Upper lobe of left lung (tissue), 6 donors: ENCODE measurements around the gene PRKD2. TPM values are rescaled to one million over a fixed set of nuclear protein-coding genes. Genes with fewer than 3 reads are reported as not detected.
A peak's percentile ranks its signal among the peaks of the same experiment; 100 is the strongest.

ENCODE experiments used
- ATAC-seq, 2 donors: fragments of 200-7000 bp; cut with Tn5 transposase; one replicate each; pipeline ENCODE4 v1.9.1; 2022; ENCODE audit warnings: mild to moderate bottlenecking in 2 of 2, moderate library complexity in 2 of 2; ENCODE audit not compliant: low FRiP score in 2 of 2
- DNase-seq, 2 donors: peaks; one replicate each; pipeline ENCODE4 v3.0.0-alpha.2; 2019 to 2020
- H3K27ac ChIP-seq, 4 donors: fragments of 200-600 bp; sonication (generic); one replicate each; pipeline ENCODE4 v1.5.1; 2016 to 2019
- H3K27me3 ChIP-seq, 4 donors: fragments of 200-600 bp; sonication (generic); one replicate each; pipeline ENCODE4 v1.5.1; 2017 to 2019
- H3K36me3 ChIP-seq, 4 donors: fragments of 200-600 bp; sonication (generic); one replicate each; pipeline ENCODE4 v1.5.1; 2016 to 2019
- H3K4me1 ChIP-seq, 4 donors: fragments of 200-600 bp; sonication (generic); one replicate each; pipeline ENCODE4 v1.5.1; 2018 to 2019
- H3K4me3 ChIP-seq, 4 donors: fragments of 200-600 bp; sonication (generic); one replicate each; pipeline ENCODE4 v1.5.1; 2017 to 2019; ENCODE audit warnings: mild to moderate bottlenecking in 2 of 4, moderate library complexity in 1 of 4
- H3K9me3 ChIP-seq, 4 donors: fragments of 200-600 bp; sonication (generic); one replicate each; pipeline ENCODE4 v1.5.1; 2018 to 2019
- EP300 ChIP-seq, 4 donors: sonication (generic); formaldehyde crosslinking; IDR thresholded peaks; one replicate each; pipeline ENCODE4 v1.5.1; 2017; ENCODE audit warnings: antibody characterized with exemption in 4 of 4, control low read depth in 2 of 4
- POLR2A ChIP-seq, 4 donors: fragments of 450-650 bp; IDR thresholded peaks; one replicate each; pipeline ENCODE4 v1.5.1; 2016 to 2017; ENCODE audit warnings: antibody characterized with exemption in 4 of 4, mild to moderate bottlenecking in 2 of 4
- POLR2AphosphoS5 ChIP-seq, 2 donors: sonication (generic); formaldehyde crosslinking; IDR thresholded peaks; one replicate each; pipeline ENCODE4 v1.5.1; 2017; ENCODE audit warnings: antibody characterized with exemption in 2 of 2
- WGBS, 2 donors: methylation state at CpG; one replicate each; pipeline ENCODE4 v1.1.5; 2017 to 2018; 5-methylcytosine and 5-hydroxymethylcytosine counted together
- total RNA-seq, 6 donors: library from RNA; depleted of rRNA in 4 of 6; stranded (reverse); fragments of >200 nt in 4 of 6; gene quantifications; one replicate each; pipeline versions ENCODE4 v1.1.0 to v1.2.1, GENCODE V29; 2016 to 2021
- TF ChIP-seq, protein P1 (sequence below), 6 experiments: fragments of 450-650 bp in 4 of 6; fragments of 200-600 bp in 2 of 6; sonication (generic) in 2 of 6; IDR thresholded peaks; one replicate each; pipeline ENCODE4 v1.5.1; 2016 to 2019; ENCODE audit warnings: antibody characterized with exemption in 6 of 6
- donor health status: DM: no; HTN: no; CAD: no; lungs with moderate emphysema.
- donor health status: DM: no; HTN: yes; CAD: no; lungs with severe emphysema.

The PRKD2 gene
- total RNA-seq, 6 donors from 2014 or later: 25.2 to 65.4 (median 50.3) TPM

- peaks cover 0 to 13% (median 6%) of the 10 kb centered on the region in 4 donors for H3K36me3 ChIP-seq
- H3K9me3 ChIP-seq: no peaks in the 10 kb centered on the region
- no peaks in the 10 kb centered on the region for H3K27me3 ChIP-seq
- no peak for ATAC-seq
- WGBS, 2 donors: 90 to 92% methylated on average over 5 of the region's 5 CpGs
- H3K4me3 ChIP-seq: no peak overlapping the region
- TF ChIP-seq POLR2AphosphoS5 (IDR thresholded peaks at IDR 0.05) (no peak), EP300 (IDR thresholded peaks at IDR 0.05) (no peak), POLR2A (IDR thresholded peaks at IDR 0.05) (no peak)
- TF ChIP-seq, protein P1, sequence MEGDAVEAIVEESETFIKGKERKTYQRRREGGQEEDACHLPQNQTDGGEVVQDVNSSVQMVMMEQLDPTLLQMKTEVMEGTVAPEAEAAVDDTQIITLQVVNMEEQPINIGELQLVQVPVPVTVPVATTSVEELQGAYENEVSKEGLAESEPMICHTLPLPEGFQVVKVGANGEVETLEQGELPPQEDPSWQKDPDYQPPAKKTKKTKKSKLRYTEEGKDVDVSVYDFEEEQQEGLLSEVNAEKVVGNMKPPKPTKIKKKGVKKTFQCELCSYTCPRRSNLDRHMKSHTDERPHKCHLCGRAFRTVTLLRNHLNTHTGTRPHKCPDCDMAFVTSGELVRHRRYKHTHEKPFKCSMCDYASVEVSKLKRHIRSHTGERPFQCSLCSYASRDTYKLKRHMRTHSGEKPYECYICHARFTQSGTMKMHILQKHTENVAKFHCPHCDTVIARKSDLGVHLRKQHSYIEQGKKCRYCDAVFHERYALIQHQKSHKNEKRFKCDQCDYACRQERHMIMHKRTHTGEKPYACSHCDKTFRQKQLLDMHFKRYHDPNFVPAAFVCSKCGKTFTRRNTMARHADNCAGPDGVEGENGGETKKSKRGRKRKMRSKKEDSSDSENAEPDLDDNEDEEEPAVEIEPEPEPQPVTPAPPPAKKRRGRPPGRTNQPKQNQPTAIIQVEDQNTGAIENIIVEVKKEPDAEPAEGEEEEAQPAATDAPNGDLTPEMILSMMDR (IDR thresholded peaks at IDR 0.05): no peak
- no peak for DNase-seq
- H3K4me1 ChIP-seq: peaks cover 8 to 18% (median 13%) of the 10 kb centered on the region in 4 donors
- H3K27ac ChIP-seq: peak overlapping the region in 2 of 4 donors; percentile 12 to 14
These were observed 43.4 kb upstream of the PRKD2 start for GRCh38 chr19:46760363-46760762.

GRCh38 chr19:46759817-46760333, 43.0 kb upstream of the PRKD2 start:
- Histone ChIP-seq H3K36me3 (peaks cover 0 to 13% (median 6%) of the 10 kb centered on the region in 4 donors), H3K27ac (no peak overlapping the region), H3K27me3 (no peaks in the 10 kb centered on the region), H3K9me3 (no peaks in the 10 kb centered on the region), H3K4me3 (no peak overlapping the region), H3K4me1 (peaks cover 10 to 23% (median 17%) of the 10 kb centered on the region in 4 donors)
- WGBS, 2 donors: 41 to 69% methylated on average over 6 to 7 of the region's 7 CpGs
- ATAC-seq (peak; percentile 26 to 87), DNase-seq (no peak)
- TF ChIP-seq POLR2AphosphoS5 (IDR thresholded peaks at IDR 0.05) (no peak), EP300 (IDR thresholded peaks at IDR 0.05) (no peak), POLR2A (IDR thresholded peaks at IDR 0.05) (no peak)
- TF ChIP-seq, protein P1 (IDR thresholded peaks at IDR 0.05): no peak

- H3K4me1 ChIP-seq: peaks cover 10 to 25% (median 17%) of the 10 kb centered on the region in 4 donors
- no peak for TF ChIP-seq EP300 (IDR thresholded peaks at IDR 0.05)
- TF ChIP-seq POLR2AphosphoS5 (IDR thresholded peaks at IDR 0.05): no peak
- TF ChIP-seq POLR2A (IDR thresholded peaks at IDR 0.05): no peak
- TF ChIP-seq, protein P1 (IDR thresholded peaks at IDR 0.05): no peak
- WGBS, 2 donors: 77% methylated on average over 6 of the region's 6 CpGs
- no peak for DNase-seq
- H3K36me3 ChIP-seq: peaks cover 0 to 13% (median 6%) of the 10 kb centered on the region in 4 donors
- no peak overlapping the region for H3K4me3 ChIP-seq
- H3K27me3 ChIP-seq: no peaks in the 10 kb centered on the region
- no peaks in the 10 kb centered on the region for H3K9me3 ChIP-seq
- no peak overlapping the region for H3K27ac ChIP-seq
- no peak for ATAC-seq
These were observed 42.3 kb upstream of the PRKD2 start for GRCh38 chr19:46759206-46759605.

- no peak for DNase-seq
- peaks cover 0 to 13% (median 6%) of the 10 kb centered on the region in 4 donors for H3K36me3 ChIP-seq
- WGBS, 2 donors: 74 to 80% methylated on average over 26 to 30 of the region's 30 CpGs
- no peaks in the 10 kb centered on the region for H3K9me3 ChIP-seq
- peaks cover 10 to 25% (median 17%) of the 10 kb centered on the region in 4 donors for H3K4me1 ChIP-seq
- TF ChIP-seq POLR2A (IDR thresholded peaks at IDR 0.05) (no peak), POLR2AphosphoS5 (IDR thresholded peaks at IDR 0.05) (no peak), EP300 (IDR thresholded peaks at IDR 0.05) (no peak)
- TF ChIP-seq, protein P1 (IDR thresholded peaks at IDR 0.05): no peak
- H3K4me3 ChIP-seq: no peak overlapping the region
- no peaks in the 10 kb centered on the region for H3K27me3 ChIP-seq
- no peak overlapping the region for H3K27ac ChIP-seq
- no peak for ATAC-seq
These were observed 39.6 kb upstream of the PRKD2 start for GRCh38 chr19:46756544-46756888.
